ENCODE measurements around the gene BLTP3A.
A peak's percentile ranks its signal among the peaks of the same experiment; 100 is the strongest.
"Not testable (repeated sequence)": the region's sequence is repeated elsewhere in the genome, so short reads cannot be mapped to it uniquely, and the experiment has no call there.

The BLTP3A gene

DNA sequence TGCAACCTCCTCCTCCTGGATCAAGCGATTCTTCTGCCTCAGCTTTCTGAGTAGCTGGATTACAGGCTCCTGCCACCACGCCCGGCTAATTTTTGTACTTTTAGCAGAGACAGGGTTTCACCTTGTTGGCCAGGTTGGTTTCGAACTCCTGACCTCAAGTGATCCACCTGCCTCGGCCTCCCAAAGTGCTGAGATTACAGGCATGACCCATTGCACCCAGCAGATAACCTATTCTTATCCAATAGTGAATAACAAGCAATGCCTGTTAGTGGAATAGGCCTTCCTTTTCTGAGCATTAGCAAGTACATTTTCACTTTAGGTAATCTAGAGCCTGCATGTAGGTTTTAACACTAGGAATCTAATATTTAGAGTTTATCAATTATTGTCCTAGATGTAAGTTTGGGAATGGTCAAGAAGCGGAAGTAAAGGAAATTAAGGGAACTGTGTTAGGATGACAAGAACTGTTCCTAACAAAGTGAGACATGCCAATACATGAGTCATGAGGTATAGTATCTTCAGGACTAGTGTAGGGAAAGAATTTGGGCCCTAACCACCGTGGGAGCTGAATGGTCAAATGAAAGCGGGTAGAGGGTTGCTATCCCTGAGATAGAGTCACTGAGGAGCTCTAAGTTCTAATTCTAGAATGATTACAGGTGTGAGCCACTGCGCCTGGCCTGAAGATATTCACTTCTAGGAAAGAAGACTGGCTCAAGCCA is 15.0 kb downstream of the BLTP3A start:
- no peak overlapping the region for H3K27ac ChIP-seq (ENCODE audit: low read length)
- H3K4me2 ChIP-seq (ENCODE audit: low read length), result no peak overlapping the region
- H3K79me2 ChIP-seq (ENCODE audit: low read length), result peaks cover 42% of the 10 kb centered on the region
- no peaks in the 10 kb centered on the region for H3K27me3 ChIP-seq (ENCODE audit: low read depth, low read length)
- no peak overlapping the region for H2AFZ ChIP-seq (ENCODE audit: low read depth, low read length)
- H3K9me3 ChIP-seq (ENCODE audit: insufficient read depth, low read length), result no peaks in the 10 kb centered on the region
- no peak overlapping the region for H3K4me3 ChIP-seq (ENCODE audit: low read length)
- no peaks in the 10 kb centered on the region for H3K36me3 ChIP-seq (replicated peaks; ENCODE audit: low read depth, low read length)
- H3K4me1 ChIP-seq (ENCODE audit: low read length), result peaks cover 22% of the 10 kb centered on the region
- no peak overlapping the region for H3K9ac ChIP-seq (ENCODE audit: low read length)
- H4K20me1 ChIP-seq (ENCODE audit: insufficient read depth, low read length), result no peaks in the 10 kb centered on the region
- TF ChIP-seq EZH2phosphoT487 (IDR thresholded peaks at IDR 0.05; ENCODE audit: low read depth) (no peak), CTCF (IDR thresholded peaks at IDR 0.05; ENCODE audit: low read depth, low read length) (no peak)

GRCh38 chr6:34808473-34808872 is 16.6 kb downstream of the BLTP3A start:
- H3K79me2 ChIP-seq (ENCODE audit: low read length), result peaks cover 56% of the 10 kb centered on the region

GRCh38 chr6:34809419-34809818 is 17.5 kb downstream of the BLTP3A start:
- H3K9me3 ChIP-seq (ENCODE audit: insufficient read depth, low read length); H3K9ac ChIP-seq (ENCODE audit: low read length); H3K4me2 ChIP-seq (ENCODE audit: low read length); H3K36me3 ChIP-seq (replicated peaks; ENCODE audit: low read depth, low read length); H3K27me3 ChIP-seq (ENCODE audit: low read depth, low read length); H3K27ac ChIP-seq (ENCODE audit: low read length); H3K4me3 ChIP-seq (ENCODE audit: low read length); H2AFZ ChIP-seq (ENCODE audit: low read depth, low read length); H4K20me1 ChIP-seq (ENCODE audit: insufficient read depth, low read length): not testable (repeated sequence)
- Histone ChIP-seq H3K4me1 (ENCODE audit: low read length) (peaks cover 23% of the 10 kb centered on the region), H3K79me2 (ENCODE audit: low read length) (peaks cover 52% of the 10 kb centered on the region)

More at GRCh38 chr6:34808473-34808872, 16.6 kb downstream of the BLTP3A start:
- H3K4me1 ChIP-seq (ENCODE audit: low read length), result peaks cover 23% of the 10 kb centered on the region
- H3K4me2 ChIP-seq (ENCODE audit: low read length); H2AFZ ChIP-seq (ENCODE audit: low read depth, low read length); H3K27me3 ChIP-seq (ENCODE audit: low read depth, low read length); H3K9ac ChIP-seq (ENCODE audit: low read length); H3K36me3 ChIP-seq (replicated peaks; ENCODE audit: low read depth, low read length); H3K4me3 ChIP-seq (ENCODE audit: low read length); H3K9me3 ChIP-seq (ENCODE audit: insufficient read depth, low read length); H4K20me1 ChIP-seq (ENCODE audit: insufficient read depth, low read length); H3K27ac ChIP-seq (ENCODE audit: low read length): not testable (repeated sequence)

DNA sequence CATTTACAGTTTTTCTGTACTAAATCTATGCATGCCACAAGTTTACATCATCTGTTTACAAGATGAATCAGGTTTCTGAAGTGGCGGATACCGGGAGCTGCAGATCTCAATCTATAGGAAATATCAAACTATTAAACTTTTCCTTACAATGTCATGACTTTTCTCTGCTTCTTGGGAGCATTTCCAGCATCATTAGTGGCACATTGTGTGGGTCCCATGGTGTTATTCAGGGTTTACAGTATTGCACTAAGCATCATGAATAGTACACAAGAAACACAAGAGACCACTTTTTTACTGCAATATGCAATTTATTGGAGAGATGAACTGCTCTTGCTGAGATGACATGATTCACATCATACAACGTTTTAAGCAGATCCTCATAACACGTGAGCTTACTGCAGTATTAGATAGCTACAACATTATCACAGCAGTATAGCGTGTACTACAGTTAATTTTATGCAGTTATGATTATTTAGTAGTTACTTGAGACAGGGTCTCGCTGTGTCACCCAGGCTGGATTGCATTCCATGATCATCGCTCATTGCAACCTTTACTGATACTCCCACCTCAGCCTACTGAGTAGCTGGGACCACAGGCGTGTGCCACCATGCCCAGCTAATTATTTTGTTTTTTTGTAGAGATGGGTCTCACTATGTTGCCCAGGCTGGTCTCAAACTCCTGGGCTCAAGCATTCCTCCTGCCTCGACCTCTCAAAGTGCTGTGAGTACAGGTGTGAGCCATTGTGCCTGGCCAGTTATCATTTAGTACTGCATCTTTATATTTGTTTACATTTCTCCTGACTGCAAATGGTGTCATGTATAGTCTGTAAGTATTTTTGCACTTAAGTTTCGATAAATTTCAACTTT is 18.4 kb downstream of the BLTP3A start:
- Histone ChIP-seq H3K79me2 (ENCODE audit: low read length) (peaks cover 49% of the 10 kb centered on the region), H3K4me2 (ENCODE audit: low read length) (peak overlapping the region; percentile 91), H4K20me1 (ENCODE audit: insufficient read depth, low read length) (no peaks in the 10 kb centered on the region), H3K9me3 (ENCODE audit: insufficient read depth, low read length) (no peaks in the 10 kb centered on the region), H3K4me1 (ENCODE audit: low read length) (peaks cover 21% of the 10 kb centered on the region), H3K27me3 (ENCODE audit: low read depth, low read length) (no peaks in the 10 kb centered on the region), H3K4me3 (ENCODE audit: low read length) (peak overlapping the region; percentile 56), H3K9ac (ENCODE audit: low read length) (no peak overlapping the region), H3K27ac (ENCODE audit: low read length) (peak overlapping the region; percentile 69; the same call in 1 of the 2 replicates), H2AFZ (ENCODE audit: low read depth, low read length) (no peak overlapping the region), H3K36me3 (replicated peaks; ENCODE audit: low read depth, low read length) (no peaks in the 10 kb centered on the region)
- TF ChIP-seq CTCF (IDR thresholded peaks at IDR 0.05; ENCODE audit: low read depth, low read length) (no peak), EZH2phosphoT487 (IDR thresholded peaks at IDR 0.05; ENCODE audit: low read depth) (no peak)
